Panc1 (cell line): Measurements from ENCODE around the gene GTF2E1.

Experiments
- CTCF ChIP-seq: fragments of 450-650 bp; IDR thresholded peaks from 2 replicates; pipeline ENCODE4 v1.5.1; 2017; ENCODE audit warnings: mild to moderate bottlenecking
- POLR2AphosphoS5 ChIP-seq: IDR thresholded peaks from 2 replicates; pipeline ENCODE4 v1.6.1; 2012; ENCODE audit warnings: mild to moderate bottlenecking, low read depth, low read length, moderate library complexity
- SIN3A ChIP-seq: IDR thresholded peaks from 2 replicates; pipeline ENCODE4 v1.6.1; 2012; ENCODE audit warnings: low read depth, mild to moderate bottlenecking, low read length, moderate library complexity, borderline replicate concordance; ENCODE audit not compliant: insufficient read depth

- TF ChIP-seq CTCF (no peak), POLR2AphosphoS5 (no peak), SIN3A (no peak)
These were observed 86.3 kb downstream of the GTF2E1 start for GRCh38 chr3:120828796-120829195.
